Measurements from ENCODE around the gene CPT1A. TPM values are rescaled to one million over a fixed set of nuclear protein-coding genes. Genes with fewer than 3 reads are reported as not detected.

Gene CPT1A
- total and polyA plus RNA-seq, 10 of the 15 experiments (the other 5 are each of a cell fraction or from before 2014, with no cell fraction given) = 1.1 to 17.5 (median 6.0) TPM

GRCh38 chr11:68854273-68854958 is 12.7 kb upstream of the CPT1A start:
- ATAC-seq (no peak), DNase-seq (ENCODE audit: low read depth, low spot score) (no peak), FAIRE-seq (no peak)
- H3K79me2 ChIP-seq (ENCODE audit: control insufficient read depth, insufficient read depth, low read length) = no peaks in the 10 kb centered on the region
- ChIA-PET RAD21 (ENCODE audit: unreplicated experiment) (no interaction called here), POLR2A (interaction anchor here (0.5 kb wide), 1 partner anchor 12 kb away, joined by 4 read pairs; no protein-coding TSS in a partner anchor), SMC1A (ENCODE audit: uncharacterized antibody, unreplicated experiment) (no interaction called here), CTCF (interaction anchor here (1.2 kb wide), 1 partner anchor 25 kb away, joined by 3 read pairs; no protein-coding TSS in a partner anchor)
- no TSS peak for BruUV-seq (replicated peaks)
- H3K9ac ChIP-seq (ENCODE audit: control insufficient read depth, insufficient read depth, low read length) = no peak overlapping the region
- no peaks in the 10 kb centered on the region for H3K4me1 ChIP-seq (ENCODE audit: control insufficient read depth, insufficient read depth, low read length)
- H3K4me2 ChIP-seq (ENCODE audit: control insufficient read depth, insufficient read depth) = no peak overlapping the region
- H3K9me3 ChIP-seq (replicated peaks; ENCODE audit: control insufficient read depth, insufficient read depth, low read length) = no peaks in the 10 kb centered on the region
- TF ChIP-seq E2F4 (IDR thresholded peaks at IDR 0.05; ENCODE audit: low read depth, low read length) (no peak), HDGF (IDR thresholded peaks at IDR 0.05) (no peak), SKIL (IDR thresholded peaks at IDR 0.05; ENCODE audit: low read depth, poor library complexity, severe bottlenecking) (no peak), MTA3 (IDR thresholded peaks at IDR 0.05; ENCODE audit: borderline replicate concordance, low read length) (no peak), CREM (IDR thresholded peaks at IDR 0.05; ENCODE audit: low read depth) (no peak), BMI1 (IDR thresholded peaks at IDR 0.05; ENCODE audit: borderline replicate concordance) (no peak), USF2 (IDR thresholded peaks at IDR 0.05; ENCODE audit: borderline replicate concordance, low read depth, low read length) (no peak)
- H4K20me1 ChIP-seq (ENCODE audit: control insufficient read depth, insufficient read depth) = no peaks in the 10 kb centered on the region
- intact Hi-C loops (cut with micrococcal nuclease; ENCODE audit: unreplicated experiment) (no loop called here), in situ Hi-C loops (cut with MboI) (no loop called here)
- H3K4me3 ChIP-seq = no peak overlapping the region
- 39% methylated on average over 27 of the region's 42 CpGs for WGBS (ENCODE audit: insufficient coverage, insufficient replicate concordance, low lambda C conversion rate, missing lambda C conversion rate)
- H3K27ac ChIP-seq (ENCODE audit: control insufficient read depth, insufficient read depth) = no peak overlapping the region
- H3K27me3 ChIP-seq (replicated peaks in 1 of 2; ENCODE audit: control insufficient read depth in 2 of 2, insufficient read depth in 2 of 2, low read length in 1 of 2) = peaks cover 0 to 7% of the 10 kb centered on the region in 2 experiments
- no peaks in the 10 kb centered on the region for H3K36me3 ChIP-seq (ENCODE audit: control insufficient read depth in 2 of 2, insufficient read depth in 2 of 2, low read length in 1 of 2)
- H2AFZ ChIP-seq (ENCODE audit: control insufficient read depth, low read depth, low read length) = no peak overlapping the region
